Activated CD4-positive, alpha-beta T cell treated with anti-CD3 and anti-CD28 coated beads, Interleukin-2, amount 50 U/mL, for 1 hour (primary cell): ENCODE results near the gene SLC37A3.
A peak's percentile ranks its signal among the peaks of the same experiment; 100 is the strongest.

ENCODE experiments used
- DNase-seq: peaks from one replicate; pipeline ENCODE4 v3.0.0-alpha.2; 2020

The SLC37A3 gene

DNA sequence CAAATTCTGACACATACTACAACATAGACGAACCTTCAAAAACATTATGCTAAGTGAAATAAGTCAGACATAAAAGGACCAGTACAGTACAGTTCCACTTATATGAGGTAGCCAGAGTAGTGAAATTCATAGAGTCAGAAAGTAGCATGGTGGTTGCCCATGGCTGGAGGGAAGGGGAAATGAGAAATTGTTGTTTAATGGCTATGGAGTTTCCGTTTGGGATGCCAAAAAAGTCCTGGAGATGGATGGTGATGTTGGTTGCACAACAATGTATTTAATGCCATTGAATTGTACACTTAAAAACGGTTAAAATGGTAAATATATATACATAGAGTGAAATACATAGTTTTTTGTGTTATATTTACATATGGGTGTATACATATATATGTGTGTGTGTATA is 2.1 kb upstream of the SLC37A3 start:
- DNase-seq: no peak

DNA sequence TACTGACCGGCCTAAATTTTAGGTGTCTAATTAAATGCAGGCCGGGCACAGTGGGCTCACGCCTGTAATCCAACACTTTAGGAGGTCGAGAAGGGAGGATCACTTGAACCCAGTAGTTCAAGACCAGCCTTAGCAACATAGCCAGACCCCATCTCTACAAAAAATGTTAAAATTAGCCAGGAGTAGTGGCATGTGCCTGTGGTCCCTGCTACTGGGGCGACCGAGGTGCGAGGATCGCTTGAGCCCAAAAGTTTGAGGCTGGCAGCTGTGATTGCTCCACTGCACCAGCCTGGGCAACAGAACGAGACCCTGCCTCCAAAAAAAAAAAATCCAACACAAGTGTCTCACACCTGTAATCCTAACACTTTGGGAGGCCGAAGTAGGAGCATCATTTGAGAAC is 491 bp upstream of the SLC37A3 start:
- DNase-seq: no peak

DNA sequence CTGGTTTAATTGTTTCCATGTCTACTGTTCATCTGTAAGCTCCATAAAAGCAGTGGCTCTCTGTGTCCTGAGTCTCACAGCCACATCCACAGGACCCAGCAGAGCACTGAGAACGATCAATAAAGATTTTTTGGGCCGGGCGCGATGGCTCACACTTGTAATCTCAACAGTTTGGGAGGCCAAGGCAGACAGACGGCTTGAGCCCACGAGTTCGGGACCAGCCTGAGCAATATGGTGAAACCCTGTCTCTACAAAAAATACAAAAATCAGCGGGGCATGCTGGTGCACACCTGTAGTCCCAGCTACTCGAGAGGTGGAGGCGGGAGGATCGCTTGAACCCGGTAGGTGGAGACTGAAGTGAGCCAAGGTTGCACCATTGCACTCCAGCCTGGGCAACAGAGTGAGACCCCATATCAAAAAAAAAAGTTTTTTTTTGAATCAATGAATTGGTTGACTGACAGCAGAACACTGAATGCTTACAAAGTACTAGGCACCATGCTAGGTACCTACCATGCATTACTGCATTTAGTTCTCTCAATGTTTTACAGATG is 4.5 kb downstream of the SLC37A3 start:
- no peak for DNase-seq

DNA sequence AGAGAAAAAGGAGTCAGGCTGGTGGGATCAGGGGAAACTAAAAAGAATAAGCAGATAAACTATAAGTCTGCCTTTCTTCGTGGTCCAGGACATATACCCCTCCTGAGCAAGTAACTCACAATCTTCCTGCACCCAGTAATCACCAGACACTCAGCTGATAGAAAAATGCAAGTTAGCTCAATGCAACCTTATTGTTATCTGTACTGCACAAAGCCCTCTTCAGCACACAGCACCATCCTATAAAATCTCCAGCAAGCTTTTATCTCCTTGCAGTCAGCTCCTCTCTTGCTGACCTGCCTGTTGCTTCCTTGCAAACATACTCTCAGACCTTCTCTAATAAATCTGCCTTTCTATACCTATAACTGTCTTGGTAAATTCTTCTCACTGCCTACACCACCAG is 6.7 kb downstream of the SLC37A3 start:
- DNase-seq: no peak

DNA sequence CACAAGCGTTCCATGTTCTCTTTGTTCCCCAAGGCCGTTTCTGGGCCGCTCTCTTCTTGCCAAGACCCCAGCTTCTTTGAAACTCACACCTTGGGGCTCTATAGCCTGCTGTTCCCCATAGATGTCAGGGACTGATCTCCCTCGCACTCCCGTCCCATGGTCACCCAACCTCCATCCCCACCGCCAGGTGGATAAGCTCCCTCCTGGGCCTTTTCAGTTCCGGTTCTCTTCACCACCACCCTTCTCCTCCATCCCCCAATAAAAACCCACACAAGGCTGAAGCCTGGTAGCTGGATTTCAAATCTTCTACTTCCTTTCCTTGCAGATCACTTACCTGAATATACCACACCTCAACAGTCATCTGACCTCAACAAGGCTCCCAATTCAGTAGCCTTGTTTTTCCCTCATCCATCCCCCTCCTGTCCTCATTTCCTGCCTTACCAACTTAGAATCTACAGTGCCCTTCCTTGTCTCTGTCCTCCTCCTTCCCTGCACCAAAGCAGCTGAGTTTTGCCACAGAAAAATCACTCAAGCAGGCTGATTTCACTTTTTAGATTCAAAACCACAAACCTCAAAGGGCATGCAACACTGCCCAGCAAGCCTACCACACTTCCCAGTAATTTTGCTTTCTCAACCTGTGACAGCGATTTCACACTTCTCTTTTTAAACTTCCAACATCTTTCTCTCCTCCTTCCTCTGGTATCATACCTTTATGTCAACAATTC is 7.7 kb downstream of the SLC37A3 start:
- no peak for DNase-seq

DNA sequence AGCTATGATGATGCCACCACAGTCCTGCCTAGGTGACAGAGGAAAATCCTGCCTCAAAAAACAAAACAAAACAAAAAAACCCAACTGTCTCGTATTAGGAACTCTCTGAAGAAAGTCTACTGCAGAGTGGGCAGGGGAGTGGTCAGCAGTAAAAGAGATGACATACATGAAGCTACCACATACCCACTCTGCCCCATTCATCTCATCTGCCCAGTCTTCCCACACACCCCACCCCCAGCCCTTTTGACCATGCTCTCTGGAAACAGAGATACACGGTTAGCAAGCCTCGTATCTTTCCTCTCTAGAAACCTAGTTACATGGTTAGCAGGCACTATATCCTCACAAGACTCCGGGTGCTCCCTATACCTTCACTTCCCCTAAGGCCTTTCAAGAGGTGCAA is 8.3 kb downstream of the SLC37A3 start:
- no peak for DNase-seq

DNA sequence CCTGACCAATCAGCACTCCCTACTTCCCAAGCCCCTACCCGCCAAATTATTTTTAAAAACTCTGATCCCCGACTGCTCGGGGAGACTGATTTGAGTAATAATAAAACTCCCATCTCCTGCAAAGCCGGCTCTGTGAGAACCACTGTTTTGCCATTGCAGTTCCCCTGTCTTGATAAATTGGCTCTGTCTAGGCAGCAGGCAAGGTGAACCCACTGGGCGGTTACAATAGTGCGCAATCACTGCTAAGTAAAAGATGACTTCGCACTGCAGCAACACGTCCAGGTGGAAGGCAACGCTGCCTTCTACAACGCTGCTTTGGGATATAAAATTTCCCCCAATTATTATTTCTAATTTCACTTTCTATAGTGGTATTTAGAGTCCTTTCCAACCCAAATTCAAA is 8.9 kb downstream of the SLC37A3 start:
- no peak for DNase-seq

DNA sequence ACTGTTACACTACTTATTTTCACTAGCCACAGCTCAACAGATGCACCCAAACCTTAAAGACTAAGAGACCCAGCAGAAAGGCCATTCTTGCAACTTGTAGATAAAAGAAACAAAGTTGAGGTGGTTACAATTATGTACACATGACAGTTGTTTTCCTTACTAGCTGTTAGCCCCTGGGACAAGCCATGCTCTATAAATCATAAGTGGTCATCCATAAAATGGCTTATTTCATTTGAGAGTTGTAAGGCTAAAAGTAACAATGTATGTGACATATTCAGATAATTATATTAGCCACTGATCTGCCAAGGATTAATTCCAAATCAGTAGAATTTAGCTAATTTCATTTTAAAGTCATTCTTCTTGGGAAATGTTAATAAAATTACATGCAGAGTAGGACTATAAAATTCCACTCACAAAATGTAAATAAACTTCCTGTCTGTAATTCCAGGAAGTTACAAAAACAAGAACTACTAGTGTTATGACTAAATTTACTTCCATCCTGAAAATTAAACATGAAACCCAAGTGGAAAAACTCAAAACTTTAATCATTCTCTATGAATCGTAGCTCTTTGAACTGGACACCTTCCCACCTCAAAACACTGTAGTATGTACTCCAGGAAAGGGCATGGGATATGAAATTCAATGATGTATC is 13.3 kb downstream of the SLC37A3 start:
- DNase-seq: no peak

DNA sequence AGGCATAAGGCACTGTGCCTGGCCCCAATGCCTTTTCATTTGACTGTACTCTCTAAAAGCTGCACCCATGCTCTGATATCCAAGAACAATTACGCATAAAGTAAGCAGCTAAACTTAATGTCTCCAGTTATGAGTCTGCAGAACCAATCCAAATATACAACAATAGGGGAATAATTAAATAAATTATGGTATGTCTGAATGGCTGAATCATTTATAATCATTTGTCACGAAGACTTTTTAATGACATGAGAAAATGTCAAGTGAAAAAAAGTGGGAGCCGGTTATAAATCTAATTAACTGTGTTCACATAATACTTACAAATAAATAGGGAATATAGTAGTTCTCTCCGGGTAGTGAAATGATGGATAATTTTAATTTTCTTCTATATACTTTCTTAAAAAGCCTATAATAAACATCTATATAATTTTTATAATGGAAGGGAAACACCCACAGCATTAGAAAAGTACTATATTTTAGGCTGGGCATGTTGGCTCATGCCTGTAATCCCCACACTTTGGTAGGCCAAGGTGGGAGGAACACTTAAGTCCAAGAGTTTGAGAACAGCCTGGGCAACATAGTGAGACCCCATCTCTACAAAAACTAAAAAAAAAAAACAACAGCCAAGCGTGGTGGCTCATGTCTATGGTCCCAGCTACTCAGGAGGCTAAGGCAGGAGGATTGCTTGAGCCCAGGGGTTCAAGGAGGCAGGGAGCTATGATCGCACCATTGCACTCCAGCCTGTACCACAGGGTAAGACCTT is 14.2 kb downstream of the SLC37A3 start:
- DNase-seq: no peak

DNA sequence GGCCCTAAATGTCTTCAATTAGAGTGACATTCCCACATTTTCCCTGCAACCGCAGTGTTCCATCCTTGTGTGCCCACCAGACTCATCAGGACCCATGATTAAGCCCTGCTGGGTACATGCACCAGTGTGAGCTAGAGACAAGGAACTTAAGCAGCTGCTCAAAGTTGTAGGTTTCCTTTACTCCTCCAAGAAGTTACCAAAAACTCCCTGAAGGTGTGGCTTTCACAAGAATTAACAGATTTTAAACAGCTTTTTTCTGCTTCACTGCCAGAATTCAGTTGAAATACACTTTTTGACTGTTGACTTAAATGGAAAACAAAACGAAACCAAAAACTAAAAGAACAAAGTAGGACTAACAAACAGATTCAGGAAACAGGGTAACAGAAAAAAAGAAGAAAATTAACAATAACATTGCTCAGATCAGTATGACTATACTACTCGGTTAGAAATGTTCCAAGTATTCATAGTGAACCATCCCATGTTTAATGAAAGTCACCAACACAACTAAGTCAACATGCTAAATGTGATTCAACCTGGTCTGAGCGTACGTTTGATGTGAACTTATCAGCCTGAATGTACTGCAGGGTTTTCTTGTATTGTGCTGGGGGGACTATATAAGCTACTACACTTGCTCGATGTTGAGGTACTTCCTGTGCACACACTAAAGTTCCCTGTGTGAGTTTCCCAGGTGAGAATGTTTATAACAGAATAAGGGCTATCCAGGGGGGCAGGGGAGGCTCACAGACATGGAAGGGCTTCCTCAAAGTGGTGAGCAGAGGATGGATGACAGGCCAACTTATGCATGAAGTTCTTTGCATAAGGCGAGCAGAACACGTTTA is 22.2 kb downstream of the SLC37A3 start:
- no peak for DNase-seq

DNA sequence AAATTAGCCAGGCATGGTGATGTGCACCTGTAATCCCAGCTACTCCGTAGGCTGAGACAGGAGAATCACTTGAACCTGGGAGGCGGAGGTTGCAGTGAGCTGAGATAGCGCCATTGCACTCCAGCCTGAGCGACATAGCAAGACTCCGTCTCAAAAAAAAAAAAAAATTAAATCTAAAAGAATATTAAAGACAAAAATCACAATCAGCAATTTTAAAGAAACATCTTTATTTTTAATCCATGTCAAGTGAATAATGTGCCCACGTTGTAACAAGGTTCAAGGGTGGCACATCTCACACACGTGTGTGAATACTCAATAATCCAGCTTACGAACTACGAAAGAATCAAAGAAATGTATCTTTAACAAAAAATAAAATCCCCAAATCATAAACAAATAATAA is 23.0 kb downstream of the SLC37A3 start:
- no peak for DNase-seq

DNA sequence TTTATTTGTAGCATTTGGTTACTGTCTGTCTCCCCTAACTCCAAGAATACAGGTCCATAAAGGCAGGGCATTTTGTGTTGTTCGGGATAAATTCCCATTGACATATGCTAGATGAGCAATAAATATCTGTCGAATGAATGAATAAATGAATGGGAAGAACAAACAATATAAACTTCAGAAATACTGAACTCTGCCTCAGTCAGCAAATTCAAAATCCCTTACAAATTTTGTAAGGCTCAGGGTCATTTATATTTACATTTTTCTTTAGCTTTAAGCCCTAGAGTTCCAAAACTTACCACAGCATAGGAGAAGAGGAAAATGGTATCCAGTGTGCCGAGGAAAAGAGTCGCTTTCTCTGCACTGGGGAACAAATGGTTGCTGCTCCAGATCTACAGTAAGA is 29.0 kb downstream of the SLC37A3 start:
- DNase-seq: no peak

DNA sequence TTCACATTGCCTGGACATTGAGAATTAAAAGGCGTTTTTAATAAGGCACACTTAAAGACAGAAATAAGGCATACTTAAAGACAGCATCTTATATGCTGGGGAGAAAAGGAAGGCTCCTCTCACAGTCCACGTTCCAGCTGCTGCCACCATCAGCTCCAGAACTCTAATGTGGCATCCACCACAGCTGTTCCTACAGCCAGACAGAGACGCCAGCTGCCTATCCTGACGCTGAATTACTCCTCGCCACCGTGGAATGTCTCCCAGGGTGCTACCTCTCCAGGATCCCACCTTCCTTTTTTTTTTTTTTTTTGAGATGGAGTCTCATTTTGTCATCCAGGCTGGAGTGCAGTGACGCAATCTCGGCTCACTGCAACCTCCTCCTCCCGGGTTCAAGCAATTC is 30.8 kb downstream of the SLC37A3 start:
- DNase-seq: no peak

DNA sequence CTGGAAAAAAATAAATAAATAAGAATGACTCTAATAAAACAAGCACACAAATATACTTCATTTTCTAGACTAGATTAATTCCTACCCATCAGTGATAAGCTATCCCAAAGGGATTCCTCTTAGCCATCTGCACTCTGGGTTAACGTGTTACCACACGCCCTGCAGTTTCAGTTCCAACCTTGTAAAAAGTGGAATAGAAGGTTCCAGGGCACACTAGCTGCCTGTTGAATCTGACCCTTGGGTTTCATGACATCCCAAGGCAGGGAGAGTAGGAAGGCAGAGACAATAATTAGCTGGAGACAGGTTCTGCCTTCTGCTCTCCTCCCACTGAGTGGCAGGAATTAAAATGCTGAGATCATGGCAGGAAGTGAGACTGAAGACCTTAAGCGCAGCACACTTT is 33.5 kb downstream of the SLC37A3 start:
- DNase-seq: no peak

DNA sequence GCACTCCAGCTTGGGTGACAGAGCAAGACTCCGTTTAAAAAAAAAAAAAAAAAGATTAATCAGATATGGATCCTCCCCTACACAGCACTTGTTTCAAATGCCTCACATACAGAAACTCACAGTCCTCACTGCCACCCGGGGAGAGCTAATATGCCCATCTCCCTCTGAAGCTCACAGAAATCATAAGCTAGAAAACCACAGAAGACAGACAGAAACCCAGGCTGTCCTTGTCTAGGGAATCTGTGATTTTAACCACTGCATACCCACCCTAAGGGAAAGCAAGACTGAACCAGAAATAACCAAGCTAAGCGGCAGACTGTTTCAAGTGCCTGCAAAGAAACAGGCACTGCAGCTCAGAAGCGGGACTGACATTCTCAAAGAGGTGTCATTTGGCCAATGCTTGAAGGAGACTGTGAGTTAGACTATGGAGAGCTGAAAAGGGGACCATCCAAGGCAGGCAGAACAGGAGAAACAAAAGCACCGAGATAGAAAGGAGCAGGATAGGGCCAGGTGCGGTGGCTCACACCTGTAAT is 37.6 kb downstream of the SLC37A3 start:
- DNase-seq: no peak

DNA sequence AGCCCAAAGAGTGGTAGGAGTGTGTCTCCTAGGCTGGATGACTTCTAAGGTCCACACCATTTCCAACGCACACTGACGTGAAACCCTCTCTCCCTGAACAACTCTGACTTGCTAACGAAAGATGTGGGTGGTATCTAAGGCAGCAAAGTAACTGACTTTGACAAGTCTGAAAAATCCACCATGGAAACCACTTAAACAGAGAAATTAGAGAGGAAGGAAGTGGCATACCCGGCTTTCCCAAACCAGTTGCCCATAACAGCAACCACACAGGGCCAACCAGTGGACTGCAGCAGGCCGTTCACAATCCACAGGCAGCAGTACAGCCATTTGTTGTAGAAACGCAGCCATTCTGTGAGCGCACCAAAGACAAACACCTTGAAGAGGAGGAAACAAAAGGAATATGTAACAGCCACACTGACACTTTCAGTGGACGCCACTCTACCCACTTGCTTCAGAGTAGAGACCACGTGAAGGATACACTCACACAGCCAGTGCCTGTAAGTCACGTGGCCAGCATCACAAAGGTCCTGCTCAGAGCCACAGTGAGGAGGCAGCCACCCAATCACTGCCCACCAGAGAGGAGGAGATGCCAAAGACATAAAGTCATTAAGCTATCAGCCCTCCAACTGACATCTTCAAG is 39.8 kb downstream of the SLC37A3 start:
- peak; percentile 13 for DNase-seq

DNA sequence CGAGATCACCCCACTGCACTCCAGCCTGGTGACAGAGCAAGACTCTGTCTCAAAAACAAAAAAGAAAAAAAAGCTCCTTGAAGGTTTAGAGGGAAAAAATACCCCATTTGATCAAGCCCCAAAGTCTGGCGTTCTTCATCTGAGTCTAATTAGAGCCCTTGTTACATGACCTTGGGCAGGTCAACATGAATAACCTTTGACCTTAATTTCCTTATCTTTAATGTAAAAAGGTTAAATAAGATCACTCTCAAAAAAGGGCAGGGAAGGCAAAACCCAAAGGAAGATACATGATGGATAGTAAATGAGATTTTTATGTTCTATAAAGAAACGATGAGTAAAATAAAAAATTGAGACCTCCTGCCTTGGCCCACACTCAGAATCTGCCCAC is 40.3 kb downstream of the SLC37A3 start:
- DNase-seq: no peak

DNA sequence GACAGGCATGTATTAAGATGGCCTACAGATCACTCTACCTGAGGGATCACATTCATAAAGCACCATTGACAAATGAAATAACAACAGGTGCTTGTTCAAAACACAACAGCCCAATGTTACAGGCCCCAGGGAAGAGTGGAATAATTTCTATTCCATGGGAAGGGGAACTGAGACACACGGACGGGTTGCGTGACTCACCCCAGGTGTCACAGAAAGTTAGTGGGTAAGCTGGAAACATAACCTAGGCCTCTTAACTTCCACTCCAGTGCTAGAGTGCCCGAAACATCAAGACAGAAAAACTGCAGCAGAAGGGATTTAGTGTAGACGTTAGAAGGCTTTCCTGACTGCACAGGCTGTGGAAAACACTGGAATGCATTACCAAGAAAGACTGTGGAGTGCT is 48.3 kb downstream of the SLC37A3 start:
- no peak for DNase-seq

DNA sequence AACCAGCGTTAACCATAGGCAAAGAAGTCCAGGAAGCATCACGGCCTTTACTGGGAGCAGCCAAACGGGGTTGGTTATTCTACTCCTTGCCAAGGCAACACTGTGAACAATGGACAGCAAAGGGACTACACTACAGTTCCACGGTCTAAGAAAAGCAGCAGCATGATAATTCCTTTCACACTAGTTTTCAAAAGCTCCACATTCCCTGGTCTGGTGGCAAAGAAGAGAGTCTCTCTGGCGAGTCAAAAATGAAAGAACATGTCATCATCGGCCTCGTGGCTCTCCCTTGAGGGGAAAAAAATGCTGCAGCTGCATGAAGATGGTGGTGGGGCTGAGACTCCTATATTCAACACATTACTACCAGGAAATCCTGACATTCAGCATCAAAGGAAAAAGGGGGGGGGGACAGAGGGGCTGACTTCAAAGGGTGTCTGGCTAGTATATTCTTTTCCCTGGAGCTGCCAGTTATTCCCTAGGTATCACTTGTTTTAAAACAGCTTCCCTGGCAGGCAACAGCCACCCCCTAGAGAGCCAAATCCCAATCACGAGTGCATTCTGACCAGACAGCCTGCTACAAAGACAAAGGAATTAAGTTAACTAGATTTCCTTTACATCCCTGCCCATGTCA is 49.1 kb downstream of the SLC37A3 start:
- DNase-seq: no peak

DNA sequence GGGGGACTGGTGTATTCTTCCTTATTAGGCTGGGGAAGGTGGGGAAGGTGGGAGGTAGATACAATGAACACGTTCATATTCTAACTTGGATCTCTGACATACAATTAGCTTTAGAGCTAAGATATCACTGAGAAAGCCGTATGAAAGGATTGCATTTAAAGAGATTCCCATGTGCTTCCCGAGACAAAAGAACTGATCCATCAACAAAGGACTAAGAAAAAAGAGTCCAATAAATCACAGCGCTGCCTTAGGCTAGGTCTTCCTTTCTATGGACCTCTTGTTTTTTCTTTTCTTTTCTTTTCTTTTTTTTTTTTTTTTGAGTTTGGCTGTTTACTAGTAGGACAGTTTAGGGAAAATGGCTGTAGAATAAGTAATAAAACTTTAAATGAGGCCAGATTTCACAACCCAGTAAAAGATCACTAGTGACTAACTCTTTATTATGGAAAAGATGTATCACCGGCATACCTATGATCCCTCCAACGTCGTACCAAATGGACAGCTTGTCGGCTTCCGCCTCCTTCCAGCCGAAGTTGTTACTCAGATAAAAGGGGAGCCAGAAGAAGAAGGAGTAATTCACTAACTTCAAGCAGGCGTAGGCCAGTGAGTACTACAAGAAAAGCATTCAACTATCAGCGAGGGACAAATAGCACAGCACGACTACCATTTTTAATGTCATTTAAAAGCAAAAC is 50.0 kb downstream of the SLC37A3 start:
- DNase-seq: no peak

DNA sequence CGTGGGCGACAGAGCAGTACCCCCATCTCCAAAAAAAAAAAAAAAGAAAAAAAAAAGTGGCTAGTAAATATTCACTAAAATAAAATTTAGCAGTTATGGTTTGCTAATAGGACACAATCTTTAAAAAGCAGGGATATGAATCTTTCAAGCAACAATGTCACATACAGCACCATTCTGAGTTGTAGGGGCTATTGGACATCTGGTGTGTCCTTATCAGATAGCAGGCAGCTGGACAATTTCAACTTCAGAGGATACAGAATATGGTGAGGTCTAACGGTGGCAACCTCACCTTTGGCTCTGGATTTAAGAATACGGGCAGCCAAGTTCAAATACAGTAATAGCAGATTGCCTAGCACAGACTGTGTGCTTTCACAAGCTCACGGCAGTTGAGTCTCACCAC is 51.1 kb downstream of the SLC37A3 start:
- DNase-seq: no peak
